Activated effector memory CD4-positive, alpha-beta T cell treated with Interleukin-2 at 50 U/mL for 16 hours (primary cell): ENCODE results near the gene SAPCD2.

Experiments used
- DNase-seq: peaks from one replicate; pipeline ENCODE4 v3.0.0-alpha.2; 2020

Gene SAPCD2

GRCh38 chr9:137107312-137107921, 37.1 kb upstream of the SAPCD2 start:
- DNase-seq: no peak

- DNase-seq: no peak
Measured at GRCh38 chr9:137106662-137107250, 36.4 kb upstream of the SAPCD2 start.

- DNase-seq: no peak
Measured at GRCh38 chr9:137105814-137106661, 35.7 kb upstream of the SAPCD2 start.

GRCh38 chr9:137103206-137103999, 33.0 kb upstream of the SAPCD2 start:
- no peak for DNase-seq

- DNase-seq: no peak
Measured at GRCh38 chr9:137099231-137099630, 28.9 kb upstream of the SAPCD2 start.

GRCh38 chr9:137097761-137098462, 27.6 kb upstream of the SAPCD2 start:
- no peak for DNase-seq

GRCh38 chr9:137096785-137097546, 26.6 kb upstream of the SAPCD2 start:
- DNase-seq: no peak

- DNase-seq: peak; percentile 80
Measured at GRCh38 chr9:137095664-137096517, 25.5 kb upstream of the SAPCD2 start.

GRCh38 chr9:137089232-137089947, 19.0 kb upstream of the SAPCD2 start:
- DNase-seq: no peak

GRCh38 chr9:137088121-137088520, 17.8 kb upstream of the SAPCD2 start:
- no peak for DNase-seq

- no peak for DNase-seq
Measured at GRCh38 chr9:137087409-137087925, 17.1 kb upstream of the SAPCD2 start.

GRCh38 chr9:137086531-137087408, 16.4 kb upstream of the SAPCD2 start, which contains the start of gene MAN1B1:
Gene MAN1B1, plus strand, starts transcription at chr9:137086985. Its CDS starts 15 bp downstream, at chr9:137087000.
- DNase-seq: peak; percentile 99

GRCh38 chr9:137085920-137086530, 15.7 kb upstream of the SAPCD2 start:
- peak; percentile 18 for DNase-seq

- no peak for DNase-seq
Measured at GRCh38 chr9:137084526-137084925, 14.2 kb upstream of the SAPCD2 start.

- no peak for DNase-seq
Measured at GRCh38 chr9:137083394-137084004, 13.1 kb upstream of the SAPCD2 start.

GRCh38 chr9:137082925-137083290, 12.6 kb upstream of the SAPCD2 start:
- no peak for DNase-seq

- no peak for DNase-seq
Measured at GRCh38 chr9:137082222-137082924, 12.0 kb upstream of the SAPCD2 start.
